HG03095 (cell line): ENCODE results near the gene TRPM5.

Experiments
- ATAC-seq: cut with Tn5 transposase; IDR thresholded peaks from one replicate; pipeline ENCODE4 v1.9.1; 2021; ENCODE audit warnings: moderate library complexity; ENCODE audit not compliant: unreplicated experiment

The TRPM5 gene

GRCh38 chr11:2406878-2407410 lies 37.4 kb downstream of the TRPM5 start:
- no peak for ATAC-seq

DNA sequence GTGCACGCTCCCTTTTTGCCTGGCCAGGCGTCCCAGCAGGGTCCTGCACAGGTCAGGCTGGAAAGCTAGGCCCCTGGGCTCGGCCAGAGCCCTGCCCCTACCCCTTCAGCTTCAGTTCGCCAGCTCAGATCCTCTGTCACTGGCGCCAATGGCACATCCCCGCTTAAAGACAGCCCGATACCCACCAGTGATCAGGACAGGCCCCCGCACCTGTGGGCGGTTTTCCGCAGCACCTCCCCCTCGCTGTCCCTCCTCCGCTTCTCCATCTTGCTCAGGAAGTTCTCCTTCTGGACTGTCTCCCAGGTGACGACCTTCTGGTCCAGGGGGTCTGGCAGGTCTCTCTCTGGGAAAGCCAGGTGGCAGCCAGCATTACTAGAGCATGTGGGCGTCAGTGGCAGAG lies 37.9 kb downstream of the TRPM5 start:
- no peak for ATAC-seq

GRCh38 chr11:2404735-2405196 lies 39.5 kb downstream of the TRPM5 start:
- ATAC-seq: no peak

GRCh38 chr11:2402890-2403645 lies 41.2 kb downstream of the TRPM5 start:
- ATAC-seq: no peak

DNA sequence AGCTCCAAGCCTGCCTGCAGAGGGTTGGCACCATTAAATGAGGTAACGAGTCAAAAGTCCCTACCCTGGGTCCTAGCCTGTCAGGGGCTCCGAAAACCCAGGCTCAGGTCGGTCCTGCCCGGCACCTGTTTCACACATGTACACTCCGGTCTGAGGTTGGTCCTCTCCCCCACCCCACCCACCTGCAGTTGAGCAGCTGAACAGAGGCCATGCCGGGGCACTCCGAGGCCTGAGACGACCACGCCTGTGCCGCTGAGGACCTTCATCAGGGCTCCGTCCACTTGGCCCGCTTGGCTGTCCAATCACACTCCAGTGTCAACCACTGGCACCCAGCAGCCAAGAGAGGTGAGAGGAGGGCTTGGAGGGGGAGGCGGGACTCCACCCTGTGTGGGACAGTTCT lies 42.2 kb downstream of the TRPM5 start:
- no peak for ATAC-seq

DNA sequence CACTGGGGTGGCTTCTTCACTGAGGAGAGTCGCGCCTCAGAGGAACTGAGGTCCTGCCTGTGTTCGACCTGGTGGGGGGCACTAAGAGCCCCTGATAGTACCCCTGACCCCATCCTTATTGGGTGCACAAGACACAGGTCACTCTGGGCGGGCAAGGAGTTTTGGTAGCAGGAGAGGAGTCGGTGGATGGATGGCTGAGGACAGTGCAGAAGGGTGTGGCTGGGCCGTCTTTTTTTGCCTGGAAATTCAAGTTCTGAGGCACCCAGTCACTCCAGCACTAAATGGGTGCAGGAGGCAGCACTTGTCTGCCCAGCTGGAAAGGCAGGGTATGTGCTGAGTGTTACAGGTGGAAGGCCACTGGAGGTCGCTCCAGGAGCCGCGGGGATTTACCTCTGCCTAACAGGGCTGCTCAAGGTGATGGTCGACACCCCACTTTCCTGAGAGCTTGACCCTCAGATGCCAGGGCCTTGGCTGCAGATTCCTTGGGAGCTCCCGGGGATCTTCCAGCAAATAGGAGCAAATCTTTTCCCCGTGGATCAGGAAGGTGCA lies 42.8 kb downstream of the TRPM5 start:
- ATAC-seq: no peak

DNA sequence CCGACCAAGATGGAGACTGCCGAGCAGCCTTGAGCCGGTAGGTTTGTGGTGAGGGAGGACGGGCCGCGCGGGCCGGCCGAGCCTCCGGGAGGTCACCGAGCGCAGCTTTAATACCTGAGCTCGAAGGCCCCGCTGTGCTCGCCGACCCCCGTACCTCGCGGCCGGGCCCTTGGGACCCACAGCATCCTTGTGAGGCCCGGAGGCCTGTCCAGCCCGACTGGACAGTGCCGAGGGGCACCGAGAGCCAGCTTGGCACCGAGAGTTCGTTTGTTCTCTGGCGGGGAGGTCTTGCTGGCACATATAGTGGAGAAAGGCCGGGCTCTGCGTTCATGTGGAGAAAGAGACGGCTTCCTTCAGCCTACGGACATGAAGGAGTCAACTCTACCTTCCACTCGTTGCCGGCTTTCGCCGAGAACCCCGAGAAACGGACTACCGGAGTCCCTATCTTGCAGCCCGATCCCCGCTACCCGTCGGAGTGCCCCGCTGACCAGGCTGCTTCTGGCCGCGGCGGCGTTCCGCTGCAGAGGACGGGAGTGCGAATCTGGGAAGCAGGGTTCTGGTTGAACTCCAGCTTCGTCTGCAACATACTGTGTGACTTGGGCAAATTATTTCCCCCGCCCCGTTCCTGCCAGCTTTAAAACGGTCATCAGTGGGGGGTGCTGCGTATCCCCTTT lies 43.4 kb downstream of the TRPM5 start:
- ATAC-seq: peak; percentile 1

- peak; percentile 73 for ATAC-seq
These were observed 44.1 kb downstream of the TRPM5 start, which contains the start of gene TSSC4 for GRCh38 chr11:2400069-2400761. TSS of gene TSSC4 (plus strand) at chr11:2400750. CDS start at chr11:2402634, 1,884 bp downstream.

GRCh38 chr11:2399488-2400068 lies 44.7 kb downstream of the TRPM5 start:
- no peak for ATAC-seq

- no peak for ATAC-seq
These were observed 45.5 kb downstream of the TRPM5 start for GRCh38 chr11:2398664-2399355.

GRCh38 chr11:2397005-2397404 lies 47.3 kb downstream of the TRPM5 start:
- no peak for ATAC-seq

DNA sequence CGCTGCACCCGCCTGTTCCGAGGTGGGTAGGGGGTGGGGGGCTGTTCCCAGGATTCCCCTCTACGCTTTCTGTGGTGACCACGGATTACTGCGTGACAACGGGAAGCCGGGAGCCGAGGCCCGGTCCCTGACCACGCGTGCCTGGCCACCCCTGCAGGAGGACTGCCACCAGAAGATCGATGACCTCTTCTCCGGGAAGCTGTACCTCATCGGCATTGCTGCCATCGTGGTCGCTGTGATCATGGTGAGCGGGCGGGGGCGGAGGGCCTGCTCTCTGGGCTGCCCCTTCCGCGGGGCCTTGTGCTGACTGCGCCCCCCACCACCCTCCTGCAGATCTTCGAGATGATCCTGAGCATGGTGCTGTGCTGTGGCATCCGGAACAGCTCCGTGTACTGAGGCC lies 47.8 kb downstream of the TRPM5 start:
- ATAC-seq: no peak

- ATAC-seq: no peak
These were observed 48.5 kb downstream of the TRPM5 start for GRCh38 chr11:2395856-2396255.

GRCh38 chr11:2395211-2395730 lies 49.0 kb downstream of the TRPM5 start:
- ATAC-seq: no peak

GRCh38 chr11:2394818-2395105 lies 49.6 kb downstream of the TRPM5 start:
- no peak for ATAC-seq
